ENCODE results near the gene SUSD4.

Gene SUSD4

DNA sequence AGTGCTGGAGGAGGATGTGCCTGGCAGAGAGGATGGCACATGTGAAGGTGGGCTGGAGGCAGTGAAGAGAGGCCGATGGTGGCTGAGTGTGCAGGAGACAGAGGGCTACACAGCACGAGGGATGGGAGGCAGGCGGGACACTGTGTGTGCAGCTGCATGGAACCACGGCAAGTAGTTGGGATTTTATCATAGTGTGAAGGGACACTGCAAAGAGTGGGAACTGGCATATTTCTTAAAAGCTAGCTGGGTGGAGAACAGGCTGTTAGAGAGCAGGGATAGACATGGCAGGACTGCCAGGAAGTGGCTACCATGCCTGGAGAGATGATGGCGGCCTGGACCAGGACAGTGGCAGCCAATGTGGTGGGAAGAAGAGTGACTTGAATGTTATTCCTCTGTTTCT, 118.6 kb downstream of the SUSD4 start:
- Histone ChIP-seq H3K27ac (ENCODE audit: low read depth, low read length, poor library complexity, severe bottlenecking) (no peak overlapping the region), H3K79me2 (ENCODE audit: insufficient read depth, low read length) (no peaks in the 10 kb centered on the region), H3K4me2 (ENCODE audit: low read length) (no peak overlapping the region), H3K4me1 (ENCODE audit: insufficient read depth, low read length, severe bottlenecking) (no peaks in the 10 kb centered on the region), H3K9me2 (ENCODE audit: low read depth, low read length) (no peaks in the 10 kb centered on the region), H4K20me1 (ENCODE audit: insufficient read depth, low read length) (no peaks in the 10 kb centered on the region), H3F3A (ENCODE audit: insufficient read depth, low read length) (no peaks in the 10 kb centered on the region), H3K4me3 (ENCODE audit: low read depth, low read length, poor library complexity, severe bottlenecking) (no peak overlapping the region), H3K9me3 (ENCODE audit: low read length) (no peaks in the 10 kb centered on the region), H2AFZ (ENCODE audit: low read length) (no peak overlapping the region), H3K27me3 (ENCODE audit: insufficient read depth, low read length) (no peaks in the 10 kb centered on the region), H3K9ac (ENCODE audit: low read length) (no peak overlapping the region), H3K36me3 (ENCODE audit: insufficient read depth, low read length) (no peaks in the 10 kb centered on the region)
- TF ChIP-seq EZH2 (IDR thresholded peaks at IDR 0.05; ENCODE audit: borderline replicate concordance, low read length): no peak
- TF ChIP-seq, protein P1, sequence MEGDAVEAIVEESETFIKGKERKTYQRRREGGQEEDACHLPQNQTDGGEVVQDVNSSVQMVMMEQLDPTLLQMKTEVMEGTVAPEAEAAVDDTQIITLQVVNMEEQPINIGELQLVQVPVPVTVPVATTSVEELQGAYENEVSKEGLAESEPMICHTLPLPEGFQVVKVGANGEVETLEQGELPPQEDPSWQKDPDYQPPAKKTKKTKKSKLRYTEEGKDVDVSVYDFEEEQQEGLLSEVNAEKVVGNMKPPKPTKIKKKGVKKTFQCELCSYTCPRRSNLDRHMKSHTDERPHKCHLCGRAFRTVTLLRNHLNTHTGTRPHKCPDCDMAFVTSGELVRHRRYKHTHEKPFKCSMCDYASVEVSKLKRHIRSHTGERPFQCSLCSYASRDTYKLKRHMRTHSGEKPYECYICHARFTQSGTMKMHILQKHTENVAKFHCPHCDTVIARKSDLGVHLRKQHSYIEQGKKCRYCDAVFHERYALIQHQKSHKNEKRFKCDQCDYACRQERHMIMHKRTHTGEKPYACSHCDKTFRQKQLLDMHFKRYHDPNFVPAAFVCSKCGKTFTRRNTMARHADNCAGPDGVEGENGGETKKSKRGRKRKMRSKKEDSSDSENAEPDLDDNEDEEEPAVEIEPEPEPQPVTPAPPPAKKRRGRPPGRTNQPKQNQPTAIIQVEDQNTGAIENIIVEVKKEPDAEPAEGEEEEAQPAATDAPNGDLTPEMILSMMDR (IDR thresholded peaks at IDR 0.05; ENCODE audit: low read length): no peak

DNA sequence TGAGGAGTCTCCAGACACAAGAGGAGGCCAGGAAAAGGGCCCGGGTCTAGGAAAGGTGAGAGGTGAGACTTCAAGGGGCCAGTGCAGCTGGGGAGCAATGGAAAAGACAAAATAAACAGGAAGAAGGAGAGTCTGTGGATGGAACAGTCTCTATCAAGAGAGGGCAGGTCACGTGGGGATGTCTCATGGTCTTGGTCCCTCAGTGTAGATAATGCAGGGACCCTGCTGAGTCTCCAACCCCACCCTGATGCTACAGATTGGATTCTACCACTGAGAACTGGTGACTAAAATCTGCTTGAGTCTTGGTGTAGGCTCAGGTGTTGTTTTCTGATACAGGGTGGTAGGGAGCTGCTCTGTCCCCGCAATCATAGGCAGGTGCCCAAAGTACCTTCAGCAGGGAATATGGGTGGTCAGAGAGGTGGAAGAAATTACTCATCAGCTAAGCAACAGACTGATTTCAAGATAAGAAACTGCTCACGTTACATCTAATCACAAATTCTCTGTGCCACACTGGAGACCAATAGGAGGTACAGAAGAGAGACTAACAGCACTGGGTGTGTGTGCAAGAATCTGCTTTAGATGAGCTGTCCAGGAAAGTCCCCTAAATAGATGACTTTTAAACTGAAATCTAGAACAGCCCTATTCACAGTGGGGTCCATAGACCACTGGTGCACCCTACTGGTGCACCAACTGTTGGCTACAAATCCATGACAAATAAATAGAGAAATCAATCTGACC, 119.4 kb downstream of the SUSD4 start:
- no peaks in the 10 kb centered on the region for H3K27me3 ChIP-seq (ENCODE audit: insufficient read depth, low read length)
- no peak overlapping the region for H2AFZ ChIP-seq (ENCODE audit: low read length)
- H3F3A ChIP-seq (ENCODE audit: insufficient read depth, low read length): no peaks in the 10 kb centered on the region
- H3K79me2 ChIP-seq (ENCODE audit: insufficient read depth, low read length): no peaks in the 10 kb centered on the region
- no peaks in the 10 kb centered on the region for H3K9me2 ChIP-seq (ENCODE audit: low read depth, low read length)
- H3K4me3 ChIP-seq (ENCODE audit: low read depth, low read length, poor library complexity, severe bottlenecking): no peak overlapping the region
- no peaks in the 10 kb centered on the region for H3K9me3 ChIP-seq (ENCODE audit: low read length)
- no peaks in the 10 kb centered on the region for H3K36me3 ChIP-seq (ENCODE audit: insufficient read depth, low read length)
- H3K27ac ChIP-seq (ENCODE audit: low read depth, low read length, poor library complexity, severe bottlenecking): no peak overlapping the region
- H3K4me2 ChIP-seq (ENCODE audit: low read length): no peak overlapping the region
- H3K9ac ChIP-seq (ENCODE audit: low read length): no peak overlapping the region
- no peaks in the 10 kb centered on the region for H4K20me1 ChIP-seq (ENCODE audit: insufficient read depth, low read length)
- no peak for TF ChIP-seq EZH2 (IDR thresholded peaks at IDR 0.05; ENCODE audit: borderline replicate concordance, low read length)
- TF ChIP-seq, protein P1 (IDR thresholded peaks at IDR 0.05; ENCODE audit: low read length): peak; percentile 18; the same call in 1 of the 2 replicates
- no peaks in the 10 kb centered on the region for H3K4me1 ChIP-seq (ENCODE audit: insufficient read depth, low read length, severe bottlenecking)

DNA sequence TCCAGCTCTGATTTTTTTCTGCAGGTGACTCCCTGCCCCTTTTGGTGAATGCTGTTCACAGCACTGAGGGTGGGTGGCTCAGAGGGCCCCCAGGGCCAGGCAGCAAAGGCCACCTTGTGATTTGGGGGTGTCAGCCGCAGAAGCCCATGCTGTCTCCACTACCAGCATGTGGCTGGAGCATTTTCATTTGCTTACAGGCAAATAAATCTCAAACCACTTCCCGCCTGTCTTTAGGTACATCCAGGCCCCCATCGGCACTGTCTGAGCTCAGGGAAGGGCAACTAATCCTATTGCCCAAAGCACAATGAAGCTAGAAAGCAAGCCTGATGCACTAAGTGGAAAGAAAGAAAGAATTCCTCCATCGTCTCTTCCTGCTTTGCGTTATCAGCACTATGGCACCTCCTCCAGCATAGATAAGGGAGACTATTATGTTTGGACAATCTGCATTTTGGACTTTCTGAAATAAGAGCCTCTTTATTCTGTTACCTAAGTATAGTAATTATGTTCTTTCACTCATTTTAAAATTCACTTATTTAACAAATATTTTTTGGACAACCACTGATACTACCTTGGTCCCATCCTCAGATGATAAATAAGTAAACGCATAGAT, 120.4 kb downstream of the SUSD4 start:
- Histone ChIP-seq H3K4me2 (ENCODE audit: low read length) (no peak overlapping the region), H3K79me2 (ENCODE audit: insufficient read depth, low read length) (no peaks in the 10 kb centered on the region), H3K27ac (ENCODE audit: low read depth, low read length, poor library complexity, severe bottlenecking) (no peak overlapping the region), H4K20me1 (ENCODE audit: insufficient read depth, low read length) (no peaks in the 10 kb centered on the region), H3K4me3 (ENCODE audit: low read depth, low read length, poor library complexity, severe bottlenecking) (no peak overlapping the region), H3K9me3 (ENCODE audit: low read length) (no peaks in the 10 kb centered on the region), H3F3A (ENCODE audit: insufficient read depth, low read length) (no peaks in the 10 kb centered on the region), H3K4me1 (ENCODE audit: insufficient read depth, low read length, severe bottlenecking) (no peaks in the 10 kb centered on the region), H2AFZ (ENCODE audit: low read length) (no peak overlapping the region), H3K9ac (ENCODE audit: low read length) (no peak overlapping the region), H3K9me2 (ENCODE audit: low read depth, low read length) (no peaks in the 10 kb centered on the region), H3K36me3 (ENCODE audit: insufficient read depth, low read length) (no peaks in the 10 kb centered on the region), H3K27me3 (ENCODE audit: insufficient read depth, low read length) (no peaks in the 10 kb centered on the region)
- TF ChIP-seq, protein P1 (IDR thresholded peaks at IDR 0.05; ENCODE audit: low read length): no peak
- TF ChIP-seq EZH2 (IDR thresholded peaks at IDR 0.05; ENCODE audit: borderline replicate concordance, low read length): no peak

Data from OCI-LY1 (cell line).